HG03175 (cell line): ENCODE data around the gene FOXA3.

Source experiments
- ATAC-seq: cut with Tn5 transposase; IDR thresholded peaks from one replicate; pipeline ENCODE4 v1.9.1; 2021; ENCODE audit warnings: mild to moderate bottlenecking, moderate library complexity; ENCODE audit not compliant: unreplicated experiment

Gene FOXA3

GRCh38 chr19:45917421-45918091 lies 53.4 kb downstream of the FOXA3 start:
- no peak for ATAC-seq

GRCh38 chr19:45918721-45919120 lies 54.6 kb downstream of the FOXA3 start:
- ATAC-seq: no peak

- ATAC-seq: no peak
These were observed 55.6 kb downstream of the FOXA3 start for GRCh38 chr19:45919678-45920077.

GRCh38 chr19:45920458-45920857 lies 56.3 kb downstream of the FOXA3 start:
- ATAC-seq: no peak

GRCh38 chr19:45922281-45922680 lies 58.2 kb downstream of the FOXA3 start:
- ATAC-seq: no peak
